ENCODE results near the gene COL9A3.

- TF ChIP-seq CTCF (IDR thresholded peaks at IDR 0.05; ENCODE audit: poor library complexity) = no peak
- no peak for TF ChIP-seq EZH2phosphoT487 (IDR thresholded peaks at IDR 0.05; ENCODE audit: low read depth, severe bottlenecking, unreplicated experiment)
- TF ChIP-seq EZH2 (IDR thresholded peaks at IDR 0.05; ENCODE audit: borderline replicate concordance) = no peak
Measured at GRCh38 chr20:62850333-62850974, 33.6 kb downstream of the COL9A3 start.

All from hepatocyte (in vitro differentiated cells).